Right atrium auricular region (tissue), 2 donors: ENCODE measurements around the gene LONP1. TPM values are rescaled to one million over a fixed set of nuclear protein-coding genes. Genes with fewer than 3 reads are reported as not detected.
"Not testable (repeated sequence)": the region's sequence is repeated elsewhere in the genome, so short reads cannot be mapped to it uniquely, and the experiment has no call there.

Source experiments
- DNase-seq: peaks from one replicate; pipeline ENCODE4 v3.0.0-alpha.2; 2019; ENCODE audit warnings: low spot score
- H3K27ac ChIP-seq, 2 donors: fragments of 200-600 bp; sonication (generic); 1 replicate in 1 of 2; 2 replicates in 1 of 2; pipeline ENCODE4 v1.5.1; 2016 to 2019
- H3K27me3 ChIP-seq, 2 donors: fragments of 200-600 bp; sonication (generic); one replicate each; pipeline versions ENCODE4 v1.5.1 to v1.6.0; 2017 to 2019
- H3K36me3 ChIP-seq: fragments of 200-600 bp; sonication (generic); one replicate; pipeline ENCODE4 v1.5.1; 2016
- H3K4me1 ChIP-seq, 2 donors: fragments of 200-600 bp; sonication (generic); one replicate each; pipeline versions ENCODE4 v1.5.1 to v1.6.0; 2017 to 2019
- H3K4me3 ChIP-seq, 2 donors: fragments of 200-600 bp; sonication (generic); 1 replicate in 1 of 2; 2 replicates in 1 of 2; pipeline ENCODE4 v1.5.1; 2017 to 2019; ENCODE audit warnings: mild to moderate bottlenecking in 1 of 2, moderate library complexity in 1 of 2
- H3K9me3 ChIP-seq, 2 donors: fragments of 200-600 bp; sonication (generic); one replicate each; pipeline ENCODE4 v1.5.1; 2019
- CTCF ChIP-seq, 2 donors: fragments of 200-600 bp; sonication (generic); IDR thresholded peaks; one replicate each; pipeline ENCODE4 v1.5.1; 2019; ENCODE audit warnings: antibody characterized with exemption in 2 of 2
- total RNA-seq, 2 donors: library from RNA; depleted of rRNA; stranded (reverse); fragments of >200 nt; gene quantifications; one replicate each; pipeline ENCODE4 v1.1.0, GENCODE V29; 2016

The LONP1 gene
- total RNA-seq, 2 donors from 2014 or later = 65.0 to 65.4 TPM

GRCh38 chr19:5751709-5752108 lies 31.8 kb upstream of the LONP1 start:
- H3K27me3 ChIP-seq = no peaks in the 10 kb centered on the region
- no peak for TF ChIP-seq CTCF (IDR thresholded peaks at IDR 0.05)
- no peak overlapping the region for H3K4me3 ChIP-seq
- H3K9me3 ChIP-seq = no peaks in the 10 kb centered on the region
- no peak overlapping the region for H3K27ac ChIP-seq
- no peak for DNase-seq
- no peaks in the 10 kb centered on the region for H3K36me3 ChIP-seq
- H3K4me1 ChIP-seq = no peaks in the 10 kb centered on the region

GRCh38 chr19:5749505-5749904 lies 29.6 kb upstream of the LONP1 start:
- H3K4me3 ChIP-seq = no peak overlapping the region
- DNase-seq = no peak
- no peaks in the 10 kb centered on the region for H3K9me3 ChIP-seq
- TF ChIP-seq CTCF (IDR thresholded peaks at IDR 0.05) = no peak
- no peak overlapping the region for H3K27ac ChIP-seq
- H3K4me1 ChIP-seq = no peaks in the 10 kb centered on the region
- no peaks in the 10 kb centered on the region for H3K36me3 ChIP-seq
- H3K27me3 ChIP-seq = no peaks in the 10 kb centered on the region

GRCh38 chr19:5748920-5749319 lies 29.0 kb upstream of the LONP1 start:
- H3K27ac ChIP-seq, H3K4me3 ChIP-seq, H3K27me3 ChIP-seq, DNase-seq, H3K4me1 ChIP-seq, H3K9me3 ChIP-seq, H3K36me3 ChIP-seq: not testable (repeated sequence)

- DNase-seq, H3K4me1 ChIP-seq, H3K27me3 ChIP-seq, H3K27ac ChIP-seq, H3K4me3 ChIP-seq, H3K36me3 ChIP-seq, H3K9me3 ChIP-seq: not testable (repeated sequence)
Measured at GRCh38 chr19:5744999-5745398, 25.1 kb upstream of the LONP1 start.

GRCh38 chr19:5743630-5744029 lies 23.7 kb upstream of the LONP1 start:
- Histone ChIP-seq H3K9me3 (no peaks in the 10 kb centered on the region), H3K27me3 (no peaks in the 10 kb centered on the region), H3K36me3 (no peaks in the 10 kb centered on the region), H3K4me3 (no peak overlapping the region), H3K27ac (no peak overlapping the region), H3K4me1 (no peaks in the 10 kb centered on the region)
- no peak for DNase-seq
- no peak for TF ChIP-seq CTCF (IDR thresholded peaks at IDR 0.05)

- no peaks in the 10 kb centered on the region for H3K9me3 ChIP-seq
- H3K4me1 ChIP-seq = no peaks in the 10 kb centered on the region
- DNase-seq = no peak
- no peak overlapping the region for H3K4me3 ChIP-seq
- H3K27me3 ChIP-seq = no peaks in the 10 kb centered on the region
- H3K27ac ChIP-seq = no peak overlapping the region
- no peaks in the 10 kb centered on the region for H3K36me3 ChIP-seq
- TF ChIP-seq CTCF (IDR thresholded peaks at IDR 0.05) = no peak
Measured at GRCh38 chr19:5742051-5742450, 22.1 kb upstream of the LONP1 start.

GRCh38 chr19:5738423-5738822 lies 18.5 kb upstream of the LONP1 start:
- H3K4me3 ChIP-seq = no peak overlapping the region
- H3K4me1 ChIP-seq = no peaks in the 10 kb centered on the region
- H3K27ac ChIP-seq = no peak overlapping the region
- TF ChIP-seq CTCF (IDR thresholded peaks at IDR 0.05) = no peak
- no peaks in the 10 kb centered on the region for H3K36me3 ChIP-seq
- no peaks in the 10 kb centered on the region for H3K9me3 ChIP-seq
- DNase-seq = no peak
- H3K27me3 ChIP-seq = no peaks in the 10 kb centered on the region

GRCh38 chr19:5733172-5733571 lies 13.2 kb upstream of the LONP1 start:
- H3K9me3 ChIP-seq = peaks cover 0 to 18% of the 10 kb centered on the region in 2 donors
- H3K4me3 ChIP-seq, H3K27me3 ChIP-seq: not testable (repeated sequence)

More at GRCh38 chr19:5733172-5733571, 13.2 kb upstream of the LONP1 start:
- not testable (repeated sequence) for H3K36me3 ChIP-seq, DNase-seq, H3K27ac ChIP-seq, H3K4me1 ChIP-seq
